Keratinocyte (primary cell): Measurements from ENCODE around the gene NPS. TPM values are rescaled to one million over a fixed set of nuclear protein-coding genes. Genes with fewer than 3 reads are reported as not detected.

Source experiments
- DNase-seq: peaks from one replicate; pipeline ENCODE4 v3.0.0-alpha.2; 2011; ENCODE audit warnings: low read depth, missing footprints, low spot score
- FAIRE-seq: peaks from 2 replicates; lab custom pipeline; 2011; peaks lifted over from hg19 to GRCh38; lab: Jason Lieb, UNC
- H2AFZ ChIP-seq: 2 replicates; pipeline ENCODE4 v1.6.0; 2012; ENCODE audit warnings: low read length, control low read depth, inconsistent platforms; ENCODE audit not compliant: control insufficient read depth
- H3K27ac ChIP-seq: 2 replicates; pipeline ENCODE4 v1.5.1; 2011; ENCODE audit warnings: low read length; ENCODE audit not compliant: control insufficient read depth, insufficient read depth
- H3K27me3 ChIP-seq: 3 replicates; pipeline ENCODE4 v1.6.0; 2011; ENCODE audit warnings: low read length; ENCODE audit not compliant: control insufficient read depth, insufficient read depth; ENCODE audit errors: extremely low read depth
- H3K36me3 ChIP-seq, 2 experiments: 2 replicates in 1 of 2; 3 replicates in 1 of 2; pipeline ENCODE4 v1.5.1; 2011; ENCODE audit warnings: low read length in 2 of 2, mild to moderate bottlenecking in 1 of 2; ENCODE audit not compliant: control insufficient read depth in 2 of 2, insufficient read depth in 2 of 2; ENCODE audit errors: extremely low read depth in 1 of 2
- H3K4me1 ChIP-seq: 3 replicates; pipeline ENCODE4 v1.5.1; 2011; ENCODE audit warnings: low read length; ENCODE audit not compliant: control insufficient read depth, insufficient read depth; ENCODE audit errors: extremely low read depth
- H3K4me2 ChIP-seq: 3 replicates; pipeline ENCODE4 v1.6.0; 2011; ENCODE audit warnings: low read depth, low read length; ENCODE audit not compliant: control insufficient read depth, insufficient read depth; ENCODE audit errors: extremely low read depth
- H3K4me3 ChIP-seq, 3 experiments: fragments of 200-600 bp in 1 of 3; sonication (generic) in 1 of 3; 2 replicates in 2 of 3; 3 replicates in 1 of 3; pipeline ENCODE4 v1.5.1; 2011 to 2016; ENCODE audit warnings: low read length in 3 of 3, mild to moderate bottlenecking in 3 of 3, control low read depth in 2 of 3, inconsistent platforms in 1 of 3, low read depth in 1 of 3, mixed read lengths in 1 of 3, mixed run types in 1 of 3, moderate library complexity in 1 of 3; ENCODE audit not compliant: control insufficient read depth in 2 of 3, insufficient read depth in 2 of 3; ENCODE audit errors: extremely low read depth in 1 of 3
- H3K79me2 ChIP-seq: 2 replicates; pipeline ENCODE4 v1.6.0; 2012; ENCODE audit warnings: low read length; ENCODE audit not compliant: control insufficient read depth, insufficient read depth
- H3K9ac ChIP-seq: 3 replicates; pipeline ENCODE4 v1.6.0; 2011; ENCODE audit warnings: low read length; ENCODE audit not compliant: control insufficient read depth, insufficient read depth; ENCODE audit errors: extremely low read depth
- H3K9me1 ChIP-seq: 3 replicates; pipeline ENCODE4 v1.6.0; 2011; ENCODE audit warnings: low read length; ENCODE audit not compliant: control insufficient read depth, insufficient read depth; ENCODE audit errors: extremely low read depth
- H3K9me3 ChIP-seq: 2 replicates; pipeline ENCODE4 v1.5.1; 2012; ENCODE audit warnings: low read depth, low read length; ENCODE audit not compliant: control insufficient read depth
- H4K20me1 ChIP-seq: 3 replicates; pipeline ENCODE4 v1.6.0; 2011; ENCODE audit warnings: low read length; ENCODE audit not compliant: control insufficient read depth, insufficient read depth; ENCODE audit errors: extremely low read depth
- CTCF ChIP-seq, 3 experiments: IDR thresholded peaks in 1 of 3; conservative IDR thresholded peaks in 1 of 3; optimal IDR thresholded peaks in 1 of 3; 2 replicates in 2 of 3; 3 replicates in 1 of 3; pipeline versions ENCODE3 to v1.5.1; 2011; ENCODE audit warnings: low read length in 3 of 3, mild to moderate bottlenecking in 3 of 3, moderate library complexity in 2 of 3, control low read depth in 1 of 3, inconsistent platforms in 1 of 3; ENCODE audit not compliant: insufficient read depth in 2 of 3; ENCODE audit errors: extremely low read depth in 1 of 3
- EZH2 ChIP-seq: IDR thresholded peaks from one replicate; pipeline ENCODE4 v1.6.1; 2012; ENCODE audit warnings: inconsistent platforms, mild to moderate bottlenecking, low read length, moderate library complexity
- dilution Hi-C: fragments of 300-500 bp; cut with MboI; formaldehyde crosslinking; loops from one replicate; pipeline ENCODE4 v1.7.0; 2020; ENCODE audit warnings: low sequenced_read_pairs; ENCODE audit not compliant: extremely low pct_ligation_motif_present
- polyA plus RNA-seq, 5 experiments: library from polyadenylated mRNA; depleted of rRNA in 3 of 5; stranded (reverse) in 3 of 5; stranded (forward) in 1 of 5; unstranded in 1 of 5; fragments of >200 nt; gene quantifications; 1 replicate in 1 of 5; 2 replicates in 3 of 5; 3 replicates in 1 of 5; pipeline versions ENCODE4 v1.2.1 to v1.2.3, GENCODE V29; 2011 to 2012; ENCODE audit warnings: missing spikeins in 2 of 5, low read depth in 1 of 5, low replicate concordance in 1 of 5

NPS gene
- polyA plus RNA-seq, 1 donor (not counting 4 experiments of a cell fraction or from before 2014, with no cell fraction given), result not detected

- Histone ChIP-seq H3K9ac (no peak overlapping the region), H3K9me1 (no peaks in the 10 kb centered on the region), H2AFZ (no peak overlapping the region), H3K9me3 (no peaks in the 10 kb centered on the region), H3K27ac (no peak overlapping the region), H3K4me3 (no peak overlapping the region), H3K79me2 (no peaks in the 10 kb centered on the region), H4K20me1 (no peaks in the 10 kb centered on the region), H3K36me3 (no peaks in the 10 kb centered on the region), H3K4me2 (no peak overlapping the region), H3K4me1 (no peaks in the 10 kb centered on the region), H3K27me3 (no peaks in the 10 kb centered on the region)
- dilution Hi-C loops, result no loop called here
- DNase-seq (no peak), FAIRE-seq (no peak)
- TF ChIP-seq CTCF (optimal IDR thresholded peaks at IDR 0.05 in 1 of 3, IDR thresholded peaks at IDR 0.05 in 1 of 3, conservative IDR thresholded peaks at IDR 0.05 in 1 of 3; ENCODE audit: extremely low read depth in 1 of 3, insufficient read depth in 2 of 3, low read length in 3 of 3) (no peak), EZH2 (no peak)
These were observed 1.1 kb upstream of the NPS start for GRCh38 chr10:127548022-127548421.

- Histone ChIP-seq H3K79me2 (no peaks in the 10 kb centered on the region), H3K4me2 (no peak overlapping the region), H3K27ac (no peak overlapping the region), H3K36me3 (no peaks in the 10 kb centered on the region), H3K27me3 (no peaks in the 10 kb centered on the region), H2AFZ (no peak overlapping the region), H4K20me1 (no peaks in the 10 kb centered on the region), H3K4me1 (no peaks in the 10 kb centered on the region), H3K9ac (no peak overlapping the region), H3K9me3 (peaks cover 1% of the 10 kb centered on the region), H3K4me3 (no peak overlapping the region), H3K9me1 (no peaks in the 10 kb centered on the region)
- dilution Hi-C loops, result no loop called here
- DNase-seq (no peak), FAIRE-seq (no peak)
- no peak for TF ChIP-seq CTCF (optimal IDR thresholded peaks at IDR 0.05 in 1 of 3, IDR thresholded peaks at IDR 0.05 in 1 of 3, conservative IDR thresholded peaks at IDR 0.05 in 1 of 3; ENCODE audit: extremely low read depth in 1 of 3, insufficient read depth in 2 of 3, low read length in 3 of 3)
- TF ChIP-seq EZH2, result no peak
These were observed 1.8 kb downstream of the NPS start for GRCh38 chr10:127550861-127551260.
